Upper lobe of right lung (tissue), 1 donor: ENCODE results near the gene GSTO1. TPM values are rescaled to one million over a fixed set of nuclear protein-coding genes. Genes with fewer than 3 reads are reported as not detected.

Source experiments
- ATAC-seq: fragments of 200-7000 bp; cut with Tn5 transposase; one replicate; pipeline ENCODE4 v1.9.1; 2020; ENCODE audit warnings: mild to moderate bottlenecking, moderate library complexity
- DNase-seq: peaks from one replicate; pipeline ENCODE4 v3.0.0-alpha.2; 2020
- H3K27ac ChIP-seq: fragments of 200-600 bp; one replicate; pipeline ENCODE4 v1.8.0; 2022
- H3K27me3 ChIP-seq: fragments of 200-600 bp; one replicate; pipeline ENCODE4 v1.8.0; 2022; ENCODE audit warnings: mild to moderate bottlenecking
- H3K36me3 ChIP-seq: fragments of 200-600 bp; one replicate; pipeline ENCODE4 v1.8.0; 2022
- H3K4me1 ChIP-seq: fragments of 200-600 bp; one replicate; pipeline ENCODE4 v1.8.0; 2022
- H3K4me3 ChIP-seq: fragments of 200-600 bp; one replicate; pipeline ENCODE4 v1.8.0; 2022; ENCODE audit warnings: mild to moderate bottlenecking
- H3K9me3 ChIP-seq: fragments of 200-600 bp; one replicate; pipeline ENCODE4 v1.8.0; 2022
- CTCF ChIP-seq: fragments of 200-600 bp; IDR thresholded peaks from one replicate; pipeline ENCODE4 v1.8.0; 2022; ENCODE audit warnings: antibody characterized with exemption
- intact Hi-C: fragments of 100-400 bp; cut with DNase I; formaldehyde crosslinking; loops from one replicate; pipeline ENCODE4 v1.11.0; 2022
- total RNA-seq: library from RNA; stranded (reverse); fragmentation: NEBNext Ultra II Directional; extraction: Animal tissue kit (Norgen Biotek cat#: 25700); gene quantifications from one replicate; pipeline ENCODE4 v1.2.1, GENCODE V29; 2021
- donor health status: DM: no; HTN: yes; CAD: no; lungs with severe emphysema.

GSTO1 gene
- total RNA-seq, 1 donor from 2014 or later: 110 TPM

- intact Hi-C loops: no loop called here
- no peak for TF ChIP-seq CTCF
- H3K4me1 ChIP-seq: peaks cover 48% of the 10 kb centered on the region
- ATAC-seq (peak; percentile 55), DNase-seq (no peak)
- H3K27me3 ChIP-seq: no peaks in the 10 kb centered on the region
- no peaks in the 10 kb centered on the region for H3K9me3 ChIP-seq
- H3K36me3 ChIP-seq: peaks cover 85% of the 10 kb centered on the region
- peak overlapping the region; percentile 48 for H3K27ac ChIP-seq
- no peak overlapping the region for H3K4me3 ChIP-seq
Observed at GRCh38 chr10:104260775-104261115, 6.1 kb downstream of the GSTO1 start.

DNA sequence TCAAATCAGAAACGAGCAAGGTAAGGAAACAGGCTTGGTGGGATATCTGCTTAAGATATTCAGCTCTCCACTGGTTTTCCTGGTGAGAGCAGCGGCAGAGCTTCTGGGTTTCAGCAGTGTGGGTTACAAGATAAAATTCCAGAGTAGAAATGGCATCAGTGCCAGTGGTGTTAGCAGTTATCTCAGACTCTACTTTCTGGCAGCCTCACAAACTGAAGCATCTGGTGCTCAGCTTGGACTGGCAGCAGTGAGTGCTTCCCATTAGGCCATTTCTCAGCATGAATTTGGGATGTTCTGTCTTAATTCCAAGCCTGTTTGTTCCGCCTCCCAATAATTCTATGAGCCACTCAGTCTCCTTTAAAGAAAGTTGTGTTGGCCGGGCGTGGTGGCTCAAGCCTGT is 7.4 kb downstream of the GSTO1 start:
- Histone ChIP-seq H3K4me1 (peaks cover 37% of the 10 kb centered on the region), H3K4me3 (no peak overlapping the region), H3K9me3 (no peaks in the 10 kb centered on the region), H3K27me3 (no peaks in the 10 kb centered on the region), H3K36me3 (peaks cover 98% of the 10 kb centered on the region), H3K27ac (no peak overlapping the region)
- no peak for ATAC-seq
- DNase-seq: no peak
- intact Hi-C loops: no loop called here
- no peak for TF ChIP-seq CTCF

- peaks cover 23% of the 10 kb centered on the region for H3K4me1 ChIP-seq
- no peaks in the 10 kb centered on the region for H3K27me3 ChIP-seq
- H3K27ac ChIP-seq: no peak overlapping the region
- no peak for TF ChIP-seq CTCF
- no peak overlapping the region for H3K4me3 ChIP-seq
- DNase-seq (no peak), ATAC-seq (no peak)
- no peaks in the 10 kb centered on the region for H3K9me3 ChIP-seq
- H3K36me3 ChIP-seq: peaks cover 85% of the 10 kb centered on the region
- intact Hi-C loops: no loop called here
Observed at GRCh38 chr10:104264783-104265182, 10.1 kb downstream of the GSTO1 start.

- DNase-seq (no peak), ATAC-seq (no peak)
- peaks cover 8% of the 10 kb centered on the region for H3K4me1 ChIP-seq
- intact Hi-C loops: no loop called here
- peak overlapping the region; percentile 89 for H3K27ac ChIP-seq
- TF ChIP-seq CTCF: no peak
- H3K9me3 ChIP-seq: no peaks in the 10 kb centered on the region
- peaks cover 55% of the 10 kb centered on the region for H3K36me3 ChIP-seq
- H3K27me3 ChIP-seq: no peaks in the 10 kb centered on the region
- peak overlapping the region; percentile 89 for H3K4me3 ChIP-seq
Observed at GRCh38 chr10:104267721-104268404, 13.2 kb downstream of the GSTO1 start.

DNA sequence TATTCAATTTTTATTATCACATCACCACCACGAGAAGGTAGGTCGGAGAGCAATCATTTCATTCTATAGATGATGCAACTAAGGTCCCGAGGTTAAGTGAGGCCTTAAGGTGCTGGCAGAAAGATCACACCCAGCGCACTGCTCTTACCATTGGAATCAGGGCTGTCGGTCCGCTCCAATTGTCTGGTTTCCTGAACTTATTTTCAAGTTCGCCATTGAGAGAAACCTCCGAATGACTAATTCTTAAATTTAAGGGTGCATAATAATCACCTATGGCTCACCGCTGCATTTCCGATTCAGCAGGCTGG is 13.7 kb downstream of the GSTO1 start:
- Histone ChIP-seq H3K9me3 (no peaks in the 10 kb centered on the region), H3K4me3 (peak overlapping the region; percentile 89), H3K4me1 (peaks cover 8% of the 10 kb centered on the region), H3K27me3 (no peaks in the 10 kb centered on the region), H3K27ac (peak overlapping the region; percentile 89), H3K36me3 (peaks cover 50% of the 10 kb centered on the region)
- TF ChIP-seq CTCF: no peak
- no peak for ATAC-seq
- intact Hi-C loops: no loop called here
- DNase-seq: no peak
